GM19438 (cell line): ENCODE measurements around the gene CHAF1A.

Source experiments
- ATAC-seq: cut with Tn5 transposase; IDR thresholded peaks from one replicate; pipeline ENCODE4 v1.9.1; 2021; ENCODE audit warnings: low read depth; ENCODE audit not compliant: unreplicated experiment

The CHAF1A gene

DNA sequence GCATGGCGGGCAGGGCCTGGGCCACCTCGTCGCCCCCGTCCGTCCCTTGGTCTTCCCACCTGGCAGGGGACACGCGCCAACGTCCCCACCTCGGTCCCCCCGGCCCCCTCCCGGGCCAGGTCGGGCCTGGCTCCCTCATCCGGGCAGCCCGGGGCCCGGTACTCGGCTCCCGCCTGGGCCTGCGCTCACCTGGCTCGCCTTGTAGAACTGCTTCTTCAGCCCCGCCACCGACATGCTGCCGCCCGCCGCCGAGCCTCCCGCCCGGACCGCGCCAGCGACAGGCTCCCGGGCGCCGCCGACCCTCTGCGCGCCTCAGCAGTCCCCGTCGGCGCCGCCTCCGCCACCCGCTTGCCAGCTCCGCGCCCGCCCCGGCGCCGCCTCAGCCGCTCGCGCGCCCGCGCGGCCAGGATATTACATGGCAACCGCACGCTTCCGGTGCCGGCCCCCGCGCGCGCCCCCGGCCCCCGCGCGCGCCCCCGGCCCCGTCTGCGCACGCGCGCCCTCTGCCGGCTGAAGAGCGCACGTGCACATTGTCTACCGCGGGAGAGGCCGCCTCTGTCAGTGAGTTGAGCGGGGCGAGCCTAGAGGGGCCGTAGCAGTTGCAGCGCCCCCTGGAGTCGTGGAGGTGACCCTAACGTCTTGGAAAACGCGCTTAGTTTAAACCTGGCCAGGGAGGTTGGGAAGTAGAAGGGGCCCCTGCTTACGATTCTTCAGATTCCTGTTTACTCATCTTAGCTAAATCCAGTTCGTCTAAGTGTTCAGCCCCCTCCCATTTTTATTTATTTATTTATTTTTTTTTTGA, 2.1 kb upstream of the CHAF1A start, which contains the start of gene SH3GL1:
Gene SH3GL1, minus strand, starts transcription at position 413 of the 802 bp plus-strand sequence. Its CDS starts 179 bp downstream, at position 234.
- peak; percentile 53 for ATAC-seq

DNA sequence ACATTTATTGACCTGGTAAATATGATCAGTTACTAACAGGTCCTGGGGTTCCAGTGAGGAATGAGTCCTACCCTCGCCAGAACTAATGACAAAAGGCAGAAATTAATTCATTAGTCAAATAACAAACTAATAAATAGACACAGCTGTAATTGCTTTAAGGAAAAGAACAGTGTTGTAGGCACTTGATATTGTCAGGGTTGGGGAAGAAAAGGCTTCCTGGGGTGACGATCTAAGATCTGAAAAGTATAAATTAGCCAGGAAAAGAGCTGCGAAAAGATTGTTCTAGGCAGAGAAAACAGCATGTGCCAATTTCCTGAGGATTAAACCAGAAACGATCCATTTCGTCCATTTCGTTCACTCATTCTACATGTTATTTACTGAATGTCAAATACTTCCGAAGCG, 670 bp upstream of the CHAF1A start:
- ATAC-seq: no peak

DNA sequence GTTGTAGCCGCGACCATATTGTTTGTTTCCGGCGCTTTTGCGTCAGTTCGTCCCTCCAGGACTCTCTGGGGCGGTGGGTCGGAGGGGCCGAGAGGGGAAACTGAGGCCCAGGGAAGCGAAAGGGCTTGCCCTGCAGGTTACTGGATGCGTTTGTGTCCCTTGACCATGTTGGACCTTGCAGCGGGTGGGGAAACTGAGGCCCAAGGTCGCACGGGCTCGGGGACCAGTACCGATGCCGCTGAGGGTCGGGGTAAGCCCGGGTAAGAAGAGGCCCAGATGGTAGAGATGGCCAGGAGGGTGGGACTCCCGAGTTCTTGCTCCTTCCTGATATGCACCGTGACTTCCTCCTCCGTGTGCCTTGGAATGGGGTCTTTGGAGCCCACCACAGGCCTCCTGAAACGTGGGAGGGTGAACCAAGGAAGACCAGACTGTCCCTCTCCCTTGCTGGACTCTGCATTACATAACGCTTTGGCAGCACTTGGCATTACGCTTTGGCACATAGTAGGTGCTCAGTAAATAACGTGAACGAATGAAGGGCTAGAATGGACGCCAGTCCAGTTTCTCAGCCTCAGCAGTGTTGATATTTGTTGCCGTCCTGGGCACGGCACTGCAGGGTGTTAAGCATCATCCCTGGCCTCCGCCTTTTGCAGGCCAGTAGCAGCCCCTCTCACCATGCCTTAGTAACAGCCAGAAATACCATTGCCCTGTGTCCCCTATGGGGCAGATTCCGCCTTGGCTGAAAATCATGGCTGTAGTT, 743 bp downstream of the CHAF1A start:
- ATAC-seq: no peak

DNA sequence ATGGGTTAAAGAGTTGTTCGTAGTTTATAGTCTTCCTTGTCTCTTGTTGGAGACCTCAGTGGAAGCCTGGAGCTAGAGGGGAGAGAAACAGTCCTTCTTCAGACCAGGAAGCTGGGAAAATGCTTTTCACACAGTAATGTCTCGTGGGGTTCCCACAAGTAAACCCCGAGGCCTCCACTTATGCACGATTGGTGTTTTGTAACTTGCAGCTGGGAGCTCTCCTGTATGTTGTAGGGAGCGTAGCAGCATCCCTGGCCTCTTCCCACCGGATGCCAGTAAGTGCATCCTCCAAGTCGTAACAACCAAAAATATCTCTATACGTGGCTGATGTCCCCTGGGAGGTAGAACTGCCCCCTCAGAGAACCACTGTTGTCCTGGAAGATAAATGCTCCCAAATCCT, 3.5 kb downstream of the CHAF1A start:
- ATAC-seq: no peak

DNA sequence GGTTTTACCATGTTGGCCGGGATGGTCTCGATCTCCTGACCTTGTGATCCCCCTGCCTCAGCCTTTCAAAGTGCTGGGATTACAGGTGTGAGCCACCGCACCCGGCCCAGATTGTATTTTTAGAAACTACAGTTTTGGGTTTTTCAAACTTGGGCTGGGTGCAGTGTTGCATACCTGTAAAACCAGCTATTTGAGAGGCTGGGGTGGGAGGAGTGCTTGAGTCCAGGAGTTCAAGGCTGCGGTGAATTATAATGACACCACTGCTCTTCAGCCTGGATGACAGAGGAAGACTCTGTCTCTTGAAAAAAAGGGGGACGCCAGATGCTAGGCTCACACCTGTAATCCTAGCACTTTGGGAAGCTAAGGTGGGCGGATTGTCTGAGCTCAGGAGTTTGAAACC, 4.2 kb downstream of the CHAF1A start:
- no peak for ATAC-seq

DNA sequence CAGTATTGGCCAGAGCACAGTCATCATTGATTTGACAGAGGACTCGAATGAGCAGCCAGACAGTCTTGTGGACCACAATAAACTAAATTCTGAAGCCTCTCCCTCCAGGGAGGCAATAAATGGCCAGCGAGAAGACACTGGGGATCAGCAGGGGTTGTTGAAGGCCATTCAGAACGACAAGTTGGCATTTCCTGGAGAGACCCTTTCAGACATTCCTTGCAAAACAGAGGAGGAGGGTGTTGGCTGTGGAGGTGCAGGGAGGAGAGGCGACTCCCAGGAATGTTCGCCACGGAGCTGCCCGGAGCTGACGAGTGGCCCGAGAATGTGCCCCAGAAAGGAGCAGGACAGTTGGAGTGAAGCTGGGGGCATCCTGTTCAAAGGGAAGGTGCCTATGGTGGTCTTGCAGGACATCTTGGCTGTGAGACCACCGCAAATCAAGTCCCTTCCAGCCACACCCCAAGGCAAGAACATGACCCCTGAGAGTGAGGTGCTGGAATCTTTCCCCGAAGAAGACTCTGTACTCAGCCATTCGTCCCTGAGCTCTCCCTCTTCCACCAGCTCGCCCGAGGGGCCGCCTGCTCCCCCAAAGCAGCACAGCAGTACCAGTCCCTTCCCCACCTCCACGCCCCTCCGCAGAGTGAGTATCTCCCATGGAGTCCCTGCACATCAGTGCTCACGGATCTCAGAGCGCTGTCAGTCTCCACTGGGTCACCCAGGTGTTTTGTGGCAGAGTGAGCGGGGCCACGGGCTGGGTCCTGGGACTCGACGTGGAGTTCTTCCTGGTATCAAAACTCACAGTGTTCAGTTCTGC, 6.9 kb downstream of the CHAF1A start:
- ATAC-seq: no peak

DNA sequence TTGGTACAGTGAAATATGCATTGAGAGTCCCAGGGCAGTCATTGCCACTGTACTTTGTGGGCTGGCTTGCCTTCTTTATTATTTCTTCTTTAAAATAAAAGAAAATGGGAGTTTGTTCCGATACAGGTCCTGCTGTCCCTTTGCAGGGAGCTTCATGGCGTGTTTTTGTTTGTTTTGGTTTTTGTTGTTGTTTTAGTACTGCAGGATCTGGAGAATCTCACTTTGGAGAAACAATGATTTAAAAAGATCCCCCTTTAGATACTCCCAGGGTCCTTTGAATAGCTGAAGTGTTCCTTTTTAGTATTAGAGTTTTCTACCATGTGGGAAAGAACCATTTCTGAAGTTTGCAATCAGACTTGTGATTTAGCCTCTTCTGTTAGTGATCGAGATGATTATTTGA, 11.1 kb downstream of the CHAF1A start:
- ATAC-seq: no peak

DNA sequence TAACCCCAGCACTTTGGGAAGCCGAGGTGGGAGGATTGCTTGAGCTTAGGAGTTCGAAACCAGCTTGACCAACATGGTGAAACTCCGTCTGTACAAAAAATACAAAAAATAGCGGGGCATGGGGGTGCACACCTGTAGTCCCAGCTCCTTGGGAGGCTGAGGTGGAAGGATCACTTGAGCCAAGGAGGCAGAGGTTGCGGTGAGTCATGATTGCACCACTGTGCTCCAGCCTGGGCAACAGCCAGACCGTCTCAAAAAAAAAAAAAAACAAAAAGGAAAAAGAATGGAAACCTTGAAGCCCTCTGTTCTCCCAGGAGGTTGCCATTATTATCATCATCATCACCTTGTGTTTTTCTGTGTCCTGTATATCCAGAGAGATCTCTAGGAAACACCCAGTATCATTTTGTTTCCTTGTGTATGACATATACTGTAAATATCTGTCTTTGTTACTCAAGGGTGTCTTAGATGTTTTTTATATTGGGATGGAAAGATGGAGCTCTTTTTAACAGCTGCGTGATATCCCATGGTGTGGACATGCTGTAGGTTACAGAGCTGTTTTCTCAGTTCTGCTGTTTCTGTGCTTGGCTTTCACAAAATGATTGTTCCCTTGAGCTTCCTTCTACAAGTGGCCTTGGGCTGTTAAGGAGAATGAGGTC, 11.8 kb downstream of the CHAF1A start:
- ATAC-seq: no peak

DNA sequence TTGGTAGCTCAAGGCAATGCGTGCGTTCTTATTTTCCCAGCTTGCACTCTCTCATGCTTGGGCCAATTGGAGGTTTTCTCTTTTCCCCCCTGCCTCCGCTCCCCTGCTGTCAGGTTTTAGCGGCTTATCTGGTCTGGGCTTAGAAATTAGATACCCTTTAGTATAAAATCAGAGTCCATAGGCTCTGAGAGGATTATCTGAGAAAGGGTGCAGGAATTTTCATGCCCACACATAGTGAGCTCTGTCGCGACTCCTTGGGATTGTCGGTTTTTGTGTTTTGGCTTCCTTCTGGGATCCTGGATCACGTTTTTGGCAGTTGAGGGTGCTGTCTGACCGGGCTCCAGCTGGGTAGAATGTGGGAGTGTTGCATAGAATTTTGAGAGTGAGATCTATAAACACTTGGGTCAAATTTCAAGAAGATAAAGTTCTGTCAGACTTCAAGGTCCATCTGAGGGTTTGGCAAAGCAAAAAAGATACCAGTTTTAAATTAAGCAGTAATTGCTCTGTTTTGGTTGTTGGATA, 12.4 kb downstream of the CHAF1A start:
- no peak for ATAC-seq

DNA sequence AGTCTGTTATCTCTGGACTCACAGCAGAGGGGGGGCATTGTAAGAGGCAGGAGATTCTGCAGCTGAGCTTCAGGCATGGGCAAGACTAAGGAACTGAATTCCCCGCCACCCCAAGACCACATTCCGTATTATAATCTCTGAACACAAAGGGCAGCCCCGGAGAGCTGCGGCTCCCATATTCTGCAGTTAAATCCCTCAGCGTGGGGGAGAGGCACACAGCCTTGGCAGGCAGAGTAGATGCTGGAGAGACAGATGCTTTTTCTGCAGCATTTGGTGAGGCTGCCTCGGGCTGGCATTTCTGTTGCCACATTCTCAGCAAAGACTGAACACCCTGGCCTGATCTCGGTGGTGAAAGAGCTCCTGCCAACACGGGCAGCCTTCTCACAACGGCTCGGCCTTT, 12.9 kb downstream of the CHAF1A start:
- no peak for ATAC-seq

DNA sequence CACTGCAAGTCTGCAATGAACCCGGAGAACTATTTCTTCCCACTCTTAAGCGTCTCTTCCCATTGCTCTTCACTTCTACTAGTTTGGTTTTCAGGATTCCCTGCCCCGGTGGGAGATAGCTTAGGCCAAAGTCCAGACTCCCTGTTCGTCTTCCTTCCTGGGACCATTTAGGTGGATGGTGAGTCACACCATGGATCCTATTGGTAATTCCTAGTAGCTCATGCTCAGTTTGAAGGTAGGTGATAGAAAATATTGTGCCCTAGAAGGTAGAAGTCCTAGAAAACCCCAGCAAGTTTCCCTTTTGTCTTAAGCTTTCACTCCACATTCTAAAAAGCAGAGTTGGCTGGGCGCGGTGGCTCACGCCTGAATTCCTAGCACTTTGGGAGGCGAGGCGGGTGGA, 13.8 kb downstream of the CHAF1A start:
- no peak for ATAC-seq

DNA sequence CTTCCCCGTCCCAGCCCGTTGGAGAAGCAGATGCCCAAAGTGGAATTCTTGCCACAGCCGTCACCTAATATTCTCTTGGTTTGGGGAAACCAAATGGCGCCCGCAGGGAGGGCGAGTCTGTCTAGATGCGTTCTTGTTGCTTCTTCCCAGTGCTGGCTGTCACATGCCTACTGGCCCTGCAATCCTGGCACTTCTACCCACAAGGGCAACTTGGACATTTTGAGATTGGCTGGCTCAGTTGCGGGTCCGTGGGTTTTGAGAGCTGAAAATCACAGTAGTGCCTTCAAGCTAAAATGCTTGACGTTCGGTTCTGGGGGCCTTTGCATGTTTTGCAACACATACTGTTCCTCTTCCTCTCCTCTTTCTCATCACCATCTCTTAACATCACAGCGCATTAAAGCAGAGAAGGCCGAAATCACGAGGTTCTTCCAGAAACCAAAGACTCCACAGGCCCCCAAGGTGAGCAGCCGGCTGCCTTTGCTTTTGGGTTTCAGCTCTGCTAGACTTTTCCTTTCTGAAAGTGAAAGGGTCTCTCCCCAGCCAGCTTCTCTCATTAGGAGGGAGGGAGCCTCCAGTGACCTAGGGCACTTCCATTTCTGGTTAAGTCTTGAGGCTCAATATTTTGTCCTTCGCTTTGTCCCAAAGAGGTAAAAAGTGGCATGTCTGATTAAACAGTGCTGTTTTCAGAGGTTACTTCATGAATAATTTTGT, 21.1 kb downstream of the CHAF1A start:
- no peak for ATAC-seq

DNA sequence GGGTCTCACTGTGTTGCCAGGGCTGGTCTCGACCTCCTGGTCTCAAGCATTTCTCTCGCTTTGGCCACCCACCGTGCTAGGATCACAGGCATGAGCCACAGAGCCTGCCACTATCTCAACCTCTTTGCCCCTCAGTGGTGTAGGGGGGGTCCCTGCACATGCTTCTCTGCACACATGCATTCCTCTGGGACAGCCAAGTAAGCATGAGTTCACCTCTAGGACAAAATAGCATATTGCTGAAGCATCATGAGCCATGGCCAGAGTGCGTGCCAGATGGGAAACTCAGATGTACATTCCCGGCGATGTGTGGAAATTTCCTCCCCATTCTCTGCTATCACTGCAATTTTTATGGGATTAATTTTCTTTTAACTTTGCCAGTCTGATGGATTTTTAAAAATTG, 23.1 kb downstream of the CHAF1A start:
- ATAC-seq: no peak

DNA sequence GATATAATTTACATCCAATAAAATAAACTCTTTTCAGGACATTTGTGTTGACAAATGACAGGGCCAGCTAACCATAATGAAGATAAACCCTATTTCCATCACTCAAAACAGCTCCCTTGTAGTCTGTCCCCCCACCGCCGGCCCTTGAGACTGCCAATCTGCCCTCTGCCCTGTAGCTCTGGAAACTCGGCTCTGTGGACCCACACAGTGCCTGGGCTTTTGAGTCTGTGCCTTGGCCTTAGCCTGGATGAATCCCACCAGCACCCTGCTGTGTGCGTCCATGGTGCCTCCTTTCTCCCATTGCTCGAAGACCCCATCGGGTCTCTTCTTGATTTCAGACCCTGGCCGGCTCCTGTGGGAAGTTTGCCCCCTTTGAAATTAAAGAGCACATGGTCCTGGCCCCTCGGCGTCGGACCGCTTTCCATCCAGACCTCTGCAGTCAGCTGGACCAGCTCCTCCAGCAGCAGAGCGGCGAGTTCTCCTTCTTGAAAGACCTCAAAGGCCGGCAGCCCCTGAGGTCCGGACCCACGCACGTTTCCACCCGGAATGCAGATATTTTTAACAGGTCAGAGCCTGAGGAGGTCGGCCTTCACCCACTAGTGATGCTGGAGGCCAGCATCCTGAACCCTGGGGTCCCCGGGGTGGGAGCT, 26.0 kb downstream of the CHAF1A start:
- ATAC-seq: no peak

DNA sequence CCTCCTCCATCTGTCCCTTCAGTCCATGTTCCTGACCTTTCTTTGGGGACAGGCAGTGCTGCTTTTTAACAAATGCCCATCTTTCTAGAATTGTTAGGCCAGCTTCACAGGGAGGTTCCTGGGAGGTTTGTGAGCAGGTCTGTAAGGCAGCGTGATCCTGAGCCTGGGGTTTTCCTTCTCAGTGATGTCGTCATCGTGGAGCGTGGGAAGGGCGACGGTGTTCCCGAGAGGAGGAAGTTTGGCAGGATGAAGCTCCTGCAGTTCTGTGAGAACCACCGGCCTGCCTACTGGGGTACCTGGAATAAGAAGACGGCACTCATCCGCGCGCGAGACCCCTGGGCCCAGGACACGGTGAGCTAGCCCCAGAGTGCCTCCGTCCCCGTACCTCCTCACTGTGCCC, 26.8 kb downstream of the CHAF1A start:
- no peak for ATAC-seq

DNA sequence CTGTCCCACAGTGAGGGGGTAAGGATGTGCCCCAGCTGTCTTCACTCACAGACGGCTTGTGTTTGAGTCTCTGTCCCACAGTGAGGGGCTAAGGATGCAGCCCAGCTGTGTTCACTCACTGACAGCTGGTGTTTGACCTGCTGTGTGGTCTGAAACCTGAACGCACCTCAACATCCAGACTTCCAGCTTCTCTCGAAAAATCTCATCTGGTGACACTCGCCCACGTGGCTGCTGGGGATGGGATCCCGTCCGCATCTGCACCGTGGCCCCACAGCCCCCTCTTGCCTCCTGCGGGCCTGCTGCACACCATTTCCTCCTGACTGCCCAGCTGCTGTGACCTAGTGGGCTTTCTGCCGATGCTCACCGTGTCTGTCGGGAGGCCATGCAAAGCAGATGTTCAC, 27.3 kb downstream of the CHAF1A start:
- no peak for ATAC-seq

DNA sequence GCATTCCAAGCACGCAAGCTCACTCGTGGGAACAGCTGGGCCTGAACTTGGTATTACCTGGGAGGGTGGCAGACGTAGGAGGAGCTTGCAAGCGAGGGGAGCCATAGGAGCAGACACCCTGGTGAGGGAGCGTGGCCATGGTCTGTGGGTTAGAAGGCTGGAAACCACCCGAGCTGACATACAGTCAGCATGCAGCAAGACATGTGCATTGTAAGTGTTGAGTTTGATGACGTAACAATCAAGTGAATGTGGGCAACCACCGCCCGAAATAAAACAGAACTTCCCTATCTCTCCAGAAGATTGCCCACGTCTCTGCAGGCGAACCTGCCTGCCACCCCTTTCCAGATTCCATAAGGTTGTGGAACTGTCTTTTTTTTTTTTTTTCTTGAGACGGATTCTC, 28.3 kb downstream of the CHAF1A start:
- ATAC-seq: no peak

DNA sequence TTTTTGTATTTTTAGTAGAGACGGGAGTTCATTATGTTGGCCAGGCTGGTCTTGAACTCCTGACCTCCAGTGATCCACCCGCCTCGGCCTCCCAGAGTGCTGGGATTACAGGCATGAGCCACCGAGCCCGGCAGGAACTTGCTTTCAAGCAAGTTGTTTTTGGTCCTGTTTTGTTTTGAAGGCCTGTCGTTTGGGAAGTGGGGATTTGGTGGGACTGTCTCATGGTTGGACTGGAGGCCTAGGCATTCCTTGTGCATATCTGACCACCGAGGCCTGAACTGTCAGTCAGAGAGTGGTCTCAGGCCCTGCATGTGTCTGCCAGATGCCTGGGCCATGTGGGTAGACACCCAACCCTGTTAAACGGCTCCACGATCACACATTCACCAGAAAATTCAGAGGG, 28.9 kb downstream of the CHAF1A start:
- ATAC-seq: no peak
